SJCRH30 (cell line): ENCODE data around the gene TMEM69. TPM values are rescaled to one million over a fixed set of nuclear protein-coding genes. Genes with fewer than 3 reads are reported as not detected.
"Not testable (repeated sequence)": the region's sequence is repeated elsewhere in the genome, so short reads cannot be mapped to it uniquely, and the experiment has no call there.

Experiments used
- DNase-seq, 2 experiments: peaks; one replicate each; pipeline ENCODE4 v3.0.0-alpha.2; 2015 to 2020
- H3K27ac ChIP-seq: fragments of 250-450 bp; sonication (Bioruptor Pico); 2 replicates; pipeline ENCODE4 v1.5.1; 2020; ENCODE audit warnings: mild to moderate bottlenecking, moderate library complexity
- H3K27me3 ChIP-seq: fragments of 250-450 bp; sonication (Bioruptor Pico); 2 replicates; pipeline ENCODE4 v1.5.1; 2020; ENCODE audit warnings: mild to moderate bottlenecking, moderate library complexity
- H3K36me3 ChIP-seq: fragments of 250-450 bp; sonication (Bioruptor Pico); 2 replicates; pipeline ENCODE4 v1.5.1; 2020; ENCODE audit warnings: mild to moderate bottlenecking, moderate library complexity
- H3K4me1 ChIP-seq: fragments of 250-450 bp; sonication (Bioruptor Pico); 2 replicates; pipeline ENCODE4 v1.5.1; 2020; ENCODE audit warnings: mild to moderate bottlenecking, moderate library complexity
- H3K4me3 ChIP-seq: fragments of 250-450 bp; sonication (Bioruptor Pico); 2 replicates; pipeline ENCODE4 v1.5.1; 2020; ENCODE audit warnings: mild to moderate bottlenecking, moderate library complexity
- H3K9me3 ChIP-seq: fragments of 250-450 bp; sonication (Bioruptor Pico); replicated peaks from 2 replicates; pipeline ENCODE4 v1.5.1; 2020; ENCODE audit warnings: mild to moderate bottlenecking, moderate library complexity
- total RNA-seq: library from RNA; depleted of rRNA; stranded (reverse); fragments of >200 nt; shearing (Covaris generic); gene quantifications from 2 replicates; pipeline ENCODE4 v1.2.3, GENCODE V29; 2014; rRNA removed

TMEM69 gene
- total RNA-seq, 1 experiment from 2014 or later: 50.6 TPM

DNA sequence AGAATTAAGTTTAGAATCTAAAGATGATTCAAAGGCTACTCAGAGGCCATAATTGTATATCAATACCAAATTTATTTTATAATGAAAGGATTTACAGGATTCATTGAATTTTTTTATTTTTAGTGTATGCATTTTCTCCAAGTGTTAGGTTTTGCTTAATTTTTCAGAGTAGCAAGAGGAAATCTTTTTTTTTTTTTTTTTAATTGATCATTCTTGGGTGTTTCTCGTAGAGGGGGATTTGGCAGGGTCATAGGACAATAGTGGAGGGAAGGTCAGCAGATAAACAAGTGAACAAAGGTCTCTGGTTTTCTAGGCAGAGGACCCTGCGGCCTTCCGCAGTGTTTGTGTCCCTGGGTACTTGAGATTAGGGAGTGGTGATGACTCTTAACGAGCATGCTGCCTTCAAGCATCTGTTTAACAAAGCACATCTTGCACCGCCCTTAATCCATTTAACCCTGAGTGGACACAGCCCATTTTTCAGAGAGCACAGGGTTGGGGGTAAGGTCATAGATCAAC is 51.7 kb downstream of the TMEM69 start:
- H3K9me3 ChIP-seq, H3K27me3 ChIP-seq, H3K4me1 ChIP-seq, H3K36me3 ChIP-seq, H3K4me3 ChIP-seq, DNase-seq, H3K27ac ChIP-seq: not testable (repeated sequence)

Other genes with a start within 250 kb of the TMEM69 start
- gene TESK2, start 197.0 kb upstream of the TMEM69 start, total RNA-seq: 4.3 and 6.2 TPM in 2 replicates
- gene CCDC163, start 188.1 kb upstream of the TMEM69 start, total RNA-seq: 1.8 and 2.3 TPM in 2 replicates
- gene MMACHC, start 187.9 kb upstream of the TMEM69 start, total RNA-seq: 9.9 and 10.9 TPM in 2 replicates
- 821 and 837 TPM in 2 replicates for gene PRDX1, start 166.3 kb upstream of the TMEM69 start, total RNA-seq
- gene AKR1A1, start 137.4 kb upstream of the TMEM69 start, total RNA-seq: 60.6 and 64.6 TPM in 2 replicates
- gene NASP, start 104.1 kb upstream of the TMEM69 start, total RNA-seq: 365 and 437 TPM in 2 replicates
- 0.46 and 1.3 TPM in 2 replicates for gene CCDC17, start 64.1 kb upstream of the TMEM69 start, total RNA-seq
- gene GPBP1L1, start 1.6 kb upstream of the TMEM69 start, total RNA-seq: 106 and 119 TPM in 2 replicates
- 10.0 and 11.4 TPM in 2 replicates for gene IPP, start 62.5 kb downstream of the TMEM69 start, total RNA-seq
- 43.0 and 46.5 TPM in 2 replicates for gene MAST2, start 115.4 kb downstream of the TMEM69 start, total RNA-seq